Measurements from ENCODE around the gene PUM2. TPM values are rescaled to one million over a fixed set of nuclear protein-coding genes. Genes with fewer than 3 reads are reported as not detected.

Gene PUM2
- total and polyA plus RNA-seq, 5 donors: 27.5 to 84.5 (median 79.8) TPM

- no peaks in the 10 kb centered on the region for H3K27me3 ChIP-seq (ENCODE audit: control insufficient read depth, insufficient read depth)
- 89% methylated on average over 1 of the region's 1 CpG for WGBS
Observed at GRCh38 chr2:20222014-20222768, 128.5 kb downstream of the PUM2 start.

GRCh38 chr2:20221555-20221973 is 129.1 kb downstream of the PUM2 start:
- intact Hi-C loops (cut with DNase I): loop anchor here in 1 of 4 donors (10.0 kb wide), 1 partner anchor 87 kb away; no protein-coding TSS in a partner anchor
- no peaks in the 10 kb centered on the region for H3K27me3 ChIP-seq (ENCODE audit: control insufficient read depth, insufficient read depth)

More at GRCh38 chr2:20222014-20222768, 128.5 kb downstream of the PUM2 start:
- Histone ChIP-seq H3K27ac (ENCODE audit: low read length) (no peak overlapping the region), H3K4me3 (ENCODE audit: low read length) (no peak overlapping the region), H3K9me3 (ENCODE audit: control insufficient read depth, low read length) (no peaks in the 10 kb centered on the region), H3K4me1 (ENCODE audit: control insufficient read depth, insufficient read depth, low read length) (no peaks in the 10 kb centered on the region)
- intact Hi-C loops (cut with DNase I): loop anchor here in 1 of 4 donors (10.0 kb wide), 1 partner anchor 87 kb away; no protein-coding TSS in a partner anchor
- DNase-seq (no peak), ATAC-seq (no peak)

GRCh38 chr2:20220806-20221554 is 129.7 kb downstream of the PUM2 start:
- Histone ChIP-seq H3K4me3 (ENCODE audit: low read length) (no peak overlapping the region), H3K27ac (ENCODE audit: low read length) (no peak overlapping the region), H3K4me1 (ENCODE audit: control insufficient read depth, insufficient read depth, low read length) (no peaks in the 10 kb centered on the region), H3K27me3 (ENCODE audit: control insufficient read depth, insufficient read depth) (no peaks in the 10 kb centered on the region), H3K9me3 (ENCODE audit: control insufficient read depth, low read length) (no peaks in the 10 kb centered on the region)
- intact Hi-C loops (cut with DNase I): loop anchor here in 1 of 4 donors (10.0 kb wide), 1 partner anchor 86 kb away; no protein-coding TSS in a partner anchor
- ATAC-seq (no peak), DNase-seq (no peak)
- WGBS: 76% methylated on average over 3 of the region's 3 CpGs

More at GRCh38 chr2:20221555-20221973, 129.1 kb downstream of the PUM2 start:
- DNase-seq (no peak), ATAC-seq (no peak)
- no peaks in the 10 kb centered on the region for H3K9me3 ChIP-seq (ENCODE audit: control insufficient read depth, low read length)
- no peaks in the 10 kb centered on the region for H3K4me1 ChIP-seq (ENCODE audit: control insufficient read depth, insufficient read depth, low read length)
- no peak overlapping the region for H3K27ac ChIP-seq (ENCODE audit: low read length)
- H3K4me3 ChIP-seq (ENCODE audit: low read length): no peak overlapping the region
- 72% methylated on average over 3 of the region's 3 CpGs for WGBS

GRCh38 chr2:20219763-20220380 is 130.8 kb downstream of the PUM2 start:
- H3K27ac ChIP-seq (ENCODE audit: low read length): no peak overlapping the region
- intact Hi-C loops (cut with DNase I): loop anchor here in 1 of 4 donors (10.0 kb wide), 1 partner anchor 85 kb away; no protein-coding TSS in a partner anchor
- WGBS: 96% methylated on average over 13 of the region's 13 CpGs

GRCh38 chr2:20218331-20219320 is 132.0 kb downstream of the PUM2 start:
- H3K4me1 ChIP-seq (ENCODE audit: control insufficient read depth, insufficient read depth, low read length): no peaks in the 10 kb centered on the region
- 90% methylated on average over 20 of the region's 20 CpGs for WGBS
- H3K4me3 ChIP-seq (ENCODE audit: low read length): no peak overlapping the region
- DNase-seq (no peak), ATAC-seq (no peak)
- intact Hi-C loops (cut with DNase I): no loop called here
- H3K27ac ChIP-seq (ENCODE audit: low read length): no peak overlapping the region
- no peaks in the 10 kb centered on the region for H3K27me3 ChIP-seq (ENCODE audit: control insufficient read depth, insufficient read depth)
- H3K9me3 ChIP-seq (ENCODE audit: control insufficient read depth, low read length): no peaks in the 10 kb centered on the region

More at GRCh38 chr2:20219763-20220380, 130.8 kb downstream of the PUM2 start:
- H3K4me3 ChIP-seq (ENCODE audit: low read length): no peak overlapping the region
- no peaks in the 10 kb centered on the region for H3K4me1 ChIP-seq (ENCODE audit: control insufficient read depth, insufficient read depth, low read length)
- no peaks in the 10 kb centered on the region for H3K9me3 ChIP-seq (ENCODE audit: control insufficient read depth, low read length)
- ATAC-seq (no peak), DNase-seq (no peak)
- H3K27me3 ChIP-seq (ENCODE audit: control insufficient read depth, insufficient read depth): no peaks in the 10 kb centered on the region

- ATAC-seq (no peak), DNase-seq (no peak)
- Histone ChIP-seq H3K27ac (ENCODE audit: low read length) (no peak overlapping the region), H3K27me3 (ENCODE audit: control insufficient read depth, insufficient read depth) (no peaks in the 10 kb centered on the region), H3K4me3 (ENCODE audit: low read length) (no peak overlapping the region), H3K4me1 (ENCODE audit: control insufficient read depth, insufficient read depth, low read length) (no peaks in the 10 kb centered on the region), H3K9me3 (ENCODE audit: control insufficient read depth, low read length) (no peaks in the 10 kb centered on the region)
- WGBS: 93% methylated on average over 21 of the region's 21 CpGs
- intact Hi-C loops (cut with DNase I): no loop called here
Observed at GRCh38 chr2:20217041-20217970, 133.3 kb downstream of the PUM2 start.

- no peak overlapping the region for H3K4me3 ChIP-seq (ENCODE audit: low read length)
- H3K4me1 ChIP-seq (ENCODE audit: control insufficient read depth, insufficient read depth, low read length): no peaks in the 10 kb centered on the region
- no peaks in the 10 kb centered on the region for H3K9me3 ChIP-seq (ENCODE audit: control insufficient read depth, low read length)
- intact Hi-C loops (cut with DNase I): no loop called here
- DNase-seq (no peak), ATAC-seq (no peak)
- H3K27me3 ChIP-seq (ENCODE audit: control insufficient read depth, insufficient read depth): no peaks in the 10 kb centered on the region
- H3K27ac ChIP-seq (ENCODE audit: low read length): no peak overlapping the region
- 88% methylated on average over 22 of the region's 22 CpGs for WGBS
Observed at GRCh38 chr2:20216130-20217025, 134.3 kb downstream of the PUM2 start.

GRCh38 chr2:20215183-20216040 is 135.2 kb downstream of the PUM2 start:
- no peaks in the 10 kb centered on the region for H3K27me3 ChIP-seq (ENCODE audit: control insufficient read depth, insufficient read depth)
- H3K9me3 ChIP-seq (ENCODE audit: control insufficient read depth, low read length): no peaks in the 10 kb centered on the region
- ATAC-seq: no peak
- WGBS: 86% methylated on average over 13 of the region's 13 CpGs
- H3K27ac ChIP-seq (ENCODE audit: low read length): no peak overlapping the region
- no peaks in the 10 kb centered on the region for H3K4me1 ChIP-seq (ENCODE audit: control insufficient read depth, insufficient read depth, low read length)
- intact Hi-C loops (cut with DNase I): no loop called here
- DNase-seq: no peak
- no peak overlapping the region for H3K4me3 ChIP-seq (ENCODE audit: low read length)
